Mesangial cell (primary cell): ENCODE data around the gene MAP4K1. TPM values are rescaled to one million over a fixed set of nuclear protein-coding genes. Genes with fewer than 3 reads are reported as not detected.

Source experiments
- total RNA-seq: library from RNA; depleted of rRNA; stranded (reverse); fragments of >200 nt; gene quantifications from 2 replicates; pipeline ENCODE4 v1.2.3, GENCODE V29; 2015

MAP4K1 gene
- total RNA-seq = 0.25 and 0.33 TPM in 2 replicates

GRCh38 chr19:38617764-38618589 is at the start of gene MAP4K1:
Gene MAP4K1, minus strand, starts transcription at chr19:38617953. Its CDS starts 58 bp downstream, at chr19:38617895.

GRCh38 chr19:38647368-38647965 is 29.7 kb upstream of the MAP4K1 start, which contains the start of gene ACTN4:
Gene ACTN4, plus strand, starts transcription at chr19:38647649. Its CDS starts 97 bp downstream, at chr19:38647746.

GRCh38 chr19:38618590-38619360 is 1.0 kb upstream of the MAP4K1 start, which contains the start of gene EIF3K:
Gene EIF3K, plus strand, starts transcription at chr19:38619188. Its CDS starts 81 bp downstream, at chr19:38619269.

Other genes starting within 250 kb of the MAP4K1 start
- 403 and 452 TPM in 2 replicates for gene PSMD8, start 243.4 kb downstream of the MAP4K1 start, total RNA-seq
- 1.1 and 1.3 TPM in 2 replicates for gene GGN, start 229.9 kb downstream of the MAP4K1 start, total RNA-seq
- 0.81 and 1.5 TPM in 2 replicates for gene SPRED3, start 229.3 kb downstream of the MAP4K1 start, total RNA-seq
- gene FAM98C, start 214.9 kb downstream of the MAP4K1 start, total RNA-seq = 11.6 and 15.1 TPM in 2 replicates
- gene RASGRP4, start 191.7 kb downstream of the MAP4K1 start, total RNA-seq = not detected in 2 replicates
- under 0.01 and 0.13 TPM in 2 replicates for gene RYR1, start 184.3 kb downstream of the MAP4K1 start, total RNA-seq
- gene EIF3K, start 1.2 kb upstream of the MAP4K1 start, total RNA-seq = 474 and 580 TPM in 2 replicates
- 750 and 874 TPM in 2 replicates for gene ACTN4, start 29.7 kb upstream of the MAP4K1 start, total RNA-seq
- 0.16 and 4.6 TPM in 2 replicates for gene CAPN12, start 126.5 kb upstream of the MAP4K1 start, total RNA-seq
- gene LGALS7, start 155.6 kb upstream of the MAP4K1 start, total RNA-seq = not detected in 2 replicates
- gene LGALS7B, start 171.2 kb upstream of the MAP4K1 start, total RNA-seq = 3.5 TPM in 1 of 2 replicates, not detected in the other
- not detected in 2 replicates for gene LGALS4, start 195.0 kb upstream of the MAP4K1 start, total RNA-seq
- gene ECH1, start 213.8 kb upstream of the MAP4K1 start, total RNA-seq = 36.8 and 139 TPM in 2 replicates
- 168 and 316 TPM in 2 replicates for gene HNRNPL, start 232.0 kb upstream of the MAP4K1 start, total RNA-seq